G401.6 (cell line): ENCODE results near the gene HIBADH.
"Not testable (repeated sequence)": the region's sequence is repeated elsewhere in the genome, so short reads cannot be mapped to it uniquely, and the experiment has no call there.

Experiments
- FAIRE-seq: peaks from 2 replicates; lab custom pipeline; 2012; peaks lifted over from hg19 to GRCh38; lab: Jason Lieb, UNC

Gene HIBADH

GRCh38 chr7:27546610-27547009, 116.1 kb downstream of the HIBADH start:
- FAIRE-seq, result no peak

GRCh38 chr7:27535795-27536194, 126.9 kb downstream of the HIBADH start:
- peak; percentile 84 for FAIRE-seq

GRCh38 chr7:27533652-27534081, 129.0 kb downstream of the HIBADH start:
- no peak for FAIRE-seq

- FAIRE-seq, result no peak
Measured at GRCh38 chr7:27532314-27532713, 130.4 kb downstream of the HIBADH start.

- FAIRE-seq, result no peak
Measured at GRCh38 chr7:27527348-27527714, 135.4 kb downstream of the HIBADH start.

- FAIRE-seq, result no peak
Measured at GRCh38 chr7:27526611-27527347, 135.9 kb downstream of the HIBADH start.

- FAIRE-seq, result no peak
Measured at GRCh38 chr7:27526131-27526530, 136.6 kb downstream of the HIBADH start.

- no peak for FAIRE-seq
Measured at GRCh38 chr7:27523321-27523720, 139.4 kb downstream of the HIBADH start.

GRCh38 chr7:27522566-27522965, 140.1 kb downstream of the HIBADH start:
- no peak for FAIRE-seq

- FAIRE-seq, result no peak
Measured at GRCh38 chr7:27520815-27521790, 141.6 kb downstream of the HIBADH start.

GRCh38 chr7:27519793-27520469, 142.8 kb downstream of the HIBADH start:
- FAIRE-seq, result no peak

GRCh38 chr7:27518561-27519350, 143.9 kb downstream of the HIBADH start:
- no peak for FAIRE-seq

- FAIRE-seq, result no peak
Measured at GRCh38 chr7:27516421-27516820, 146.3 kb downstream of the HIBADH start.

GRCh38 chr7:27515933-27516332, 146.8 kb downstream of the HIBADH start:
- no peak for FAIRE-seq

- FAIRE-seq, result no peak
Measured at GRCh38 chr7:27514861-27515260, 147.8 kb downstream of the HIBADH start.

GRCh38 chr7:27513885-27514284, 148.8 kb downstream of the HIBADH start:
- no peak for FAIRE-seq

GRCh38 chr7:27511370-27511769, 151.3 kb downstream of the HIBADH start:
- FAIRE-seq, result not testable (repeated sequence)

- FAIRE-seq, result no peak
Measured at GRCh38 chr7:27510541-27510940, 152.1 kb downstream of the HIBADH start.

GRCh38 chr7:27501879-27502278, 160.8 kb downstream of the HIBADH start:
- not testable (repeated sequence) for FAIRE-seq

- FAIRE-seq, result no peak
Measured at GRCh38 chr7:27501001-27501400, 161.7 kb downstream of the HIBADH start.

GRCh38 chr7:27492224-27492623, 170.5 kb downstream of the HIBADH start:
- no peak for FAIRE-seq

- FAIRE-seq, result no peak
Measured at GRCh38 chr7:27491534-27491933, 171.1 kb downstream of the HIBADH start.
